ENCODE measurements around the gene C3. TPM values are rescaled to one million over a fixed set of nuclear protein-coding genes. Genes with fewer than 3 reads are reported as not detected.

C3 gene
- total RNA-seq, 1 donor, result 93.5 TPM

DNA sequence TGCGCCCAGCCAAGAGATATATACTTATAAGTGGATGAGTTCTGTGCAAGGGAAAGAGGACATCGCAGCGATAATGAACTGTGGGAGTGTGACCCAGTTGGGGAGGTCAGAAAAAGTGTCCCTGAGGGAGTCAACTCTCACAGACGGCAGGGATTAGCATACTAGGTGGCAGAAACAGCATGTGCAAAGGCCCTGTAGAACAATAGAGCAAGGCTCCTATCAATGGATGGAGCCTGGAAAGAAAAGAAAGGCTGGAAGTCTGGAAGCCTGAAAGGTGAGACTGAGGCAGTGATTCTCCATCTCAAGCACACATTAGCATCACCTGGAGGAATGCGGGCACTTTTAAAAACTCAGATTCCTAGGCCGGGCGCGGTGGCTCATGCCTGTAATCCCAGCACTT lies 29.1 kb downstream of the C3 start:
- TF ChIP-seq, protein P1, sequence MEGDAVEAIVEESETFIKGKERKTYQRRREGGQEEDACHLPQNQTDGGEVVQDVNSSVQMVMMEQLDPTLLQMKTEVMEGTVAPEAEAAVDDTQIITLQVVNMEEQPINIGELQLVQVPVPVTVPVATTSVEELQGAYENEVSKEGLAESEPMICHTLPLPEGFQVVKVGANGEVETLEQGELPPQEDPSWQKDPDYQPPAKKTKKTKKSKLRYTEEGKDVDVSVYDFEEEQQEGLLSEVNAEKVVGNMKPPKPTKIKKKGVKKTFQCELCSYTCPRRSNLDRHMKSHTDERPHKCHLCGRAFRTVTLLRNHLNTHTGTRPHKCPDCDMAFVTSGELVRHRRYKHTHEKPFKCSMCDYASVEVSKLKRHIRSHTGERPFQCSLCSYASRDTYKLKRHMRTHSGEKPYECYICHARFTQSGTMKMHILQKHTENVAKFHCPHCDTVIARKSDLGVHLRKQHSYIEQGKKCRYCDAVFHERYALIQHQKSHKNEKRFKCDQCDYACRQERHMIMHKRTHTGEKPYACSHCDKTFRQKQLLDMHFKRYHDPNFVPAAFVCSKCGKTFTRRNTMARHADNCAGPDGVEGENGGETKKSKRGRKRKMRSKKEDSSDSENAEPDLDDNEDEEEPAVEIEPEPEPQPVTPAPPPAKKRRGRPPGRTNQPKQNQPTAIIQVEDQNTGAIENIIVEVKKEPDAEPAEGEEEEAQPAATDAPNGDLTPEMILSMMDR (IDR thresholded peaks at IDR 0.05; ENCODE audit: insufficient read depth, low read length), result no peak
- no peak overlapping the region for H3K4me3 ChIP-seq (ENCODE audit: low read depth, low read length)
- no peak for DNase-seq (ENCODE audit: low read depth)

DNA sequence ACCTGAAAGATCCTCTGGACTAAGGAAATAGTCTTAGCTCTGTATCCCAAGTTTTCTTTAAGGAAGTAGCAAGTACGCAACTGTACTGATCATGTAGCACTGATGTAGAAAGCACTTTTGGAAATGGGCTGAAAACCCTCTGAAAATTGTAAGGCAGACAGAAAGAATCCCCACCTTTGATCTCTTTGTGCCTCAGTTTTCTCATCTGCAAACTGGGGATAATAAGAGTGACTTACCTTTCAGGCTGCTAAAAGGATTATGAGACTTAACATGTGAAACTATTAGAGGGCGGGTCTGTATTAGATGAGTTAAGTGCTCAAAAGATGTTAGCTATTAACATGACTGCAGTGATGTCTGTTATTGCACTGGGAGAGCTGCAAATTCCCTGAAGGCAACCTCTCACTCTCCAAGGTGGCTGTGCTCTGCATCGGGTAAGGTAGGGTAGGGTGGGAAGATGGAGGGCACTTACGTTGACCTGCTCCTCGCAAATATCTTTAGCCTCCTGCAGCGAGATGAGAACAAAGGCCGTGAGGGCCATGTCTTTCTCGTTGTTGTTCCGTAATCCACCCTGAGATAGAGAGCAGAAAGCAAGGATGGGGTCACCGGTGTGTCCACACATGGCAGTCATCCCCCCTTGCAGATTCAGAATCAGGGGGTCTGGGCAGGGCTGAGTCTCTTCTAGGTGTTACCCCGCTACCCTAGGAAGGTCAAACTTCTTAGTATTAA lies 30.1 kb downstream of the C3 start:
- TF ChIP-seq, protein P1 (IDR thresholded peaks at IDR 0.05; ENCODE audit: insufficient read depth, low read length), result no peak
- no peak for DNase-seq (ENCODE audit: low read depth)
- no peak overlapping the region for H3K4me3 ChIP-seq (ENCODE audit: low read depth, low read length)

DNA sequence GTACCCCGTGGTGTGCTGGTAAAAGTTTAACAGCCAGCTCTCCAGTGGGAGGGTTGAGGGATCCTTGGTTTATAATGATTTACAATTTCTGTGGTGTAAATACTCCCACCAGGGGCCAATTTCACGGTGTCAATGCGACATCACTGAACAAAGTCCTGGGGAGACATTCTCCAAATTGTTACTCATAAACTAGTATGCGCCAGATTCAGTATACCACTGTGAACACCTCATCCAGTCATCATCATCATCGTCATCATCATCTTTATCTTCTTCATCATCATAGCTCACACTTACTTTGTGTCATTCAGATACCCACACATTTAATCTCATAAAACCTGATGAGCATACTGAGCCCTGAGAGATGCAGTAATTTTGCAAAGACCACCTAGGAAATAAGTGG lies 33.3 kb downstream of the C3 start:
- no peak for DNase-seq (ENCODE audit: low read depth)
- TF ChIP-seq, protein P1 (IDR thresholded peaks at IDR 0.05; ENCODE audit: insufficient read depth, low read length), result no peak
- H3K4me3 ChIP-seq (ENCODE audit: low read depth, low read length), result no peak overlapping the region

DNA sequence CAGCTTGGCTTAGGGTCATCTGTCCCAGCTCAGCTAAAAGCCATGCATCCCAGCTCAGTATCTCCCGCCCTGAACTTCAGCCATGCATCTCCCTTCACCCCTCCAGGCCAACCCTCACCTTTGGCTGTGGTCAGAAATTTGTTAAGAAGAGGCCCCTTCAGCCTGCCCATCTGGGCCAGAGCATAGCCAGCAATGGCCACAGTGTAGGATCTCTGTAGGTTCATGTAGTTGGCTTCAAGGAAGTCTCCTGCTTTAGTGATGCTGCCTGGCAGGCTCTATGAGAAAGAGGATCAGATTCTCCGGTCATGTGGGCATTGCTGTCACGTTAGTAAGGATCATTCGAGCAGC lies 33.8 kb downstream of the C3 start:
- TF ChIP-seq, protein P1 (IDR thresholded peaks at IDR 0.05; ENCODE audit: insufficient read depth, low read length), result no peak
- no peak overlapping the region for H3K4me3 ChIP-seq (ENCODE audit: low read depth, low read length)

DNA sequence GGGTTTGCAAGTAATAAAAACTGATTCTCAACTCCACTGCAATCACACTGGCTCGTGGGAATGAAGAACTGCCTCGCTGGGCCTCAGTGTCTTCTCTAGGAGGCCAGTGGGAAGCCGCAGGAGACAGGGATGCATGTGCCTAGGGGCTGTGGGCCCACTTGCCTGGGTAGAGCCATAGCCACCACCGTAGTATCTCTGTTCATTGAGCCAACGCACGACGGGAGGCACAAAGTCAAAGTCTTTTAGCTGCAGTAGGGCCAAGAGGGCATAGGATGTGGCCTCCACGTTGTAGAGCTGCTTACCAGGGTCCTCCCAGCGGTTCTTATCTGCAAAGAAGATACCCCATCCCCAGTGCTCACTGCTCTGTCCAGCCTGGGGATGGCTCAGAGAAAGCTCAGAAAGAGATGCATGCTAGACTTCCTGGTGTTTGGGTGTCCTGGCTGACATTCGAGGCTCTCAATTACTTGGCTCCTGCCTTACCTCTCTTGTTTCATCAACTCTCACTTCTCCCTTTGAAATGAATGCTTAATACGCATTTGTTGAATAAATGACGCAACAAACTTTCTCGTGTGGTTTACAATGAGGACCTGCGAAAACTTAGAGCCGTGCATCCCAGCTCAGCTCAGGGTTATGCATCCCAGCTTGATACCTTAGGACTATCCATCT lies 34.4 kb downstream of the C3 start:
- no peak overlapping the region for H3K4me3 ChIP-seq (ENCODE audit: low read depth, low read length)
- TF ChIP-seq, protein P1 (IDR thresholded peaks at IDR 0.05; ENCODE audit: insufficient read depth, low read length), result no peak
- DNase-seq (ENCODE audit: low read depth), result no peak

More for the DNA sequence above, 33.8 kb downstream of the C3 start:
- no peak for DNase-seq (ENCODE audit: low read depth)

DNA sequence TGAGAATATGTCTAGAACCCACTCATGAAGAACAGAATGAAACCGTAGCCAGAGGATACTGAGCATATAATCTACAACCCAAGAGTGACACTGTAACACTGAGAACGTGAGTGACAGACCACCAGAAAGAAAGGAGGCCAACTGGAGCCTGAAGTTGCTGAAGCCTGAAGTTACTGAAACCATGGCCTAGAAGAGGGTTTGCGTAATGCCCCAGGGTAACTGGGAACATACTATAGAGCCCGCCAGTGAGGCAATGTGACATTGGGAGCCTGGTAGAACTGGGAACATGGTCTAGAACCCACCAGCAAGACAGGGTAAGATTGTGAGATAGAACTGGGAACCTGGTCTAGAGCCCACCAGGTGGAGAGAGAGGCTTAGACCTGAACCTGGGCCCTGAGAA lies 35.0 kb downstream of the C3 start:
- TF ChIP-seq, protein P1 (IDR thresholded peaks at IDR 0.05; ENCODE audit: insufficient read depth, low read length), result no peak
- DNase-seq (ENCODE audit: low read depth), result no peak
- no peak overlapping the region for H3K4me3 ChIP-seq (ENCODE audit: low read depth, low read length)

Data from fibroblast of the aortic adventitia (primary cell).